Ovary (tissue), 9 donors: ENCODE results near the gene CST4. TPM values are rescaled to one million over a fixed set of nuclear protein-coding genes. Genes with fewer than 3 reads are reported as not detected.

Source experiments
- DNase-seq, 5 donors: peaks; one replicate each; pipeline ENCODE4 v3.0.0-alpha.2; 2019 to 2020
- H3K27ac ChIP-seq, 2 donors: fragments of 200-600 bp; one replicate each; pipeline versions ENCODE4 v1.5.1 to v1.8.0; 2019 to 2022
- H3K27me3 ChIP-seq: fragments of 200-600 bp; one replicate; pipeline ENCODE4 v1.8.0; 2022
- H3K36me3 ChIP-seq: fragments of 200-600 bp; sonication (generic); one replicate; pipeline ENCODE4 v1.5.1; 2019
- H3K4me1 ChIP-seq: one replicate; pipeline ENCODE4 v1.8.1; 2013; ENCODE audit warnings: mild to moderate bottlenecking, moderate library complexity; ENCODE audit not compliant: insufficient read depth
- H3K4me3 ChIP-seq: fragments of 200-600 bp; sonication (generic); one replicate; pipeline ENCODE4 v1.5.1; 2017
- H3K9me3 ChIP-seq, 2 donors: fragments of 200-600 bp in 1 of 2; sonication (generic) in 1 of 2; one replicate each; pipeline versions ENCODE4 v1.5.1 to v1.8.1; 2013 to 2019; ENCODE audit warnings: mild to moderate bottlenecking in 1 of 2, moderate library complexity in 1 of 2
- CTCF ChIP-seq, 3 donors: fragments of 450-650 bp in 2 of 3; fragments of 200-600 bp in 1 of 3; IDR thresholded peaks; one replicate each; pipeline versions ENCODE4 v1.5.1 to v1.8.0; 2016 to 2022; ENCODE audit warnings: antibody characterized with exemption in 3 of 3, mild to moderate bottlenecking in 1 of 3
- EP300 ChIP-seq: sonication (generic); formaldehyde crosslinking; IDR thresholded peaks from one replicate; pipeline ENCODE4 v1.6.1; 2017; ENCODE audit warnings: antibody characterized with exemption
- POLR2A ChIP-seq: fragments of 450-650 bp; IDR thresholded peaks from one replicate; pipeline ENCODE4 v1.6.1; 2017; ENCODE audit warnings: antibody characterized with exemption, mild to moderate bottlenecking, moderate library complexity
- WGBS, 3 donors: extraction: QIAGEN DNeasy Blood & Tissue Kit in 1 of 3; methylation state at CpG; one replicate each; pipeline versions ENCODE4 v1.1.5 to v1.1.7; 2013 to 2017; 5-methylcytosine and 5-hydroxymethylcytosine counted together
- intact Hi-C, 4 donors: fragments of 100-400 bp; cut with DNase I; formaldehyde crosslinking; loops; one replicate each; pipeline versions ENCODE4 v1.11.0 to v1.15.1; 2022 to 2023
- polyA plus RNA-seq, 2 donors: library from polyadenylated mRNA; stranded (reverse); fragments of 200-250 nt in 1 of 2; fragments of 350-450 nt in 1 of 2; fragmentation: Illumina TruSeq in 1 of 2; extraction: RNeasy Lipid Tissue Mini Kit (QIAGEN cat#74804) in 1 of 2; gene quantifications; one replicate each; pipeline ENCODE4 v1.2.3, GENCODE V29; 2013 to 2014
- total RNA-seq, 7 donors: library from RNA; depleted of rRNA in 2 of 7; stranded (reverse); fragments of >200 nt in 2 of 7; fragmentation: NEBNext Ultra II Directional in 3 of 7; extraction: Animal tissue kit (Norgen Biotek cat#: 25700) in 3 of 7; gene quantifications; one replicate each; pipeline versions ENCODE4 v1.1.0 to v1.2.4, GENCODE V29; 2016 to 2023
- donor health status: DM: no; HTN: no; CAD: no; lungs with moderate emphysema.
- donor health status: DM: no; HTN: no; CAD: no.
- donor health status: Bipolar disorder and iron deficiency.
- donor health status: DM: yes; HTN: yes; CAD: no.
- donor health status: DM: no; HTN: no; CAD: no.
- donor health status: DM: yes; HTN: yes; CAD: no.

The CST4 gene
- total and polyA plus RNA-seq, 9 donors = not detected

GRCh38 chr20:23652926-23653325 is 35.9 kb downstream of the CST4 start:
- intact Hi-C loops = no loop called here
- 76 to 79% (median 79%) methylated on average over 2 of the region's 2 CpGs for WGBS, 3 donors
- no peak for DNase-seq

GRCh38 chr20:23652371-23652770 is 36.5 kb downstream of the CST4 start:
- Histone ChIP-seq H3K4me1 (peaks cover 8% of the 10 kb centered on the region), H3K9me3 (no peaks in the 10 kb centered on the region), H3K36me3 (no peaks in the 10 kb centered on the region), H3K27me3 (no peaks in the 10 kb centered on the region), H3K27ac (no peak overlapping the region), H3K4me3 (no peak overlapping the region)
- intact Hi-C loops = no loop called here
- no peak for TF ChIP-seq POLR2A
- no peak for DNase-seq

More at GRCh38 chr20:23652926-23653325, 35.9 kb downstream of the CST4 start:
- Histone ChIP-seq H3K36me3 (no peaks in the 10 kb centered on the region), H3K4me1 (peaks cover 8% of the 10 kb centered on the region), H3K9me3 (no peaks in the 10 kb centered on the region), H3K27me3 (no peaks in the 10 kb centered on the region), H3K4me3 (no peak overlapping the region), H3K27ac (no peak overlapping the region)
- TF ChIP-seq CTCF (IDR thresholded peaks at IDR 0.05) = no peak
- no peak for TF ChIP-seq POLR2A
- no peak for TF ChIP-seq EP300

GRCh38 chr20:23651117-23651516 is 37.7 kb downstream of the CST4 start:
- no peak overlapping the region for H3K4me3 ChIP-seq
- no peak overlapping the region for H3K27ac ChIP-seq
- DNase-seq = no peak
- intact Hi-C loops = no loop called here
- 86 to 91% (median 86%) methylated on average over 2 of the region's 2 CpGs for WGBS, 3 donors
- no peaks in the 10 kb centered on the region for H3K36me3 ChIP-seq
- no peak for TF ChIP-seq EP300
- TF ChIP-seq POLR2A = no peak
- no peak for TF ChIP-seq CTCF (IDR thresholded peaks at IDR 0.05)
- H3K9me3 ChIP-seq = no peaks in the 10 kb centered on the region
- peaks cover 7% of the 10 kb centered on the region for H3K4me1 ChIP-seq
- H3K27me3 ChIP-seq = no peaks in the 10 kb centered on the region

- no peaks in the 10 kb centered on the region for H3K36me3 ChIP-seq
- WGBS, 3 donors = 85 to 88% (median 86%) methylated on average over 1 of the region's 1 CpG
- no peak overlapping the region for H3K4me3 ChIP-seq
- no peaks in the 10 kb centered on the region for H3K27me3 ChIP-seq
- intact Hi-C loops = no loop called here
- no peaks in the 10 kb centered on the region for H3K9me3 ChIP-seq
- no peak for DNase-seq
- no peaks in the 10 kb centered on the region for H3K4me1 ChIP-seq
- no peak overlapping the region for H3K27ac ChIP-seq
- TF ChIP-seq CTCF (IDR thresholded peaks at IDR 0.05) (no peak), EP300 (no peak), POLR2A (no peak)
These were observed 38.9 kb downstream of the CST4 start for GRCh38 chr20:23649830-23650417.

- H3K9me3 ChIP-seq = no peaks in the 10 kb centered on the region
- H3K27ac ChIP-seq = no peak overlapping the region
- no peaks in the 10 kb centered on the region for H3K36me3 ChIP-seq
- no peak for DNase-seq
- 65 to 80% (median 67%) methylated on average over 2 of the region's 2 CpGs for WGBS, 3 donors
- intact Hi-C loops = no loop called here
- no peaks in the 10 kb centered on the region for H3K27me3 ChIP-seq
- TF ChIP-seq CTCF (IDR thresholded peaks at IDR 0.05) = no peak
- TF ChIP-seq POLR2A = no peak
- no peak for TF ChIP-seq EP300
- no peak overlapping the region for H3K4me3 ChIP-seq
- no peaks in the 10 kb centered on the region for H3K4me1 ChIP-seq
These were observed 39.6 kb downstream of the CST4 start for GRCh38 chr20:23649242-23649641.
